Breast epithelium (tissue), 3 donors: ENCODE measurements around the gene CSMD2.

ENCODE experiments used
- POLR2A ChIP-seq: fragments of 450-650 bp; IDR thresholded peaks from one replicate; pipeline ENCODE4 v1.6.1; 2016; ENCODE audit warnings: antibody characterized with exemption, mild to moderate bottlenecking, moderate library complexity
- TF ChIP-seq, protein P1 (sequence below), 3 donors: fragments of 450-650 bp; IDR thresholded peaks; one replicate each; pipeline ENCODE4 v1.5.1; 2016 to 2017; ENCODE audit warnings: antibody characterized with exemption in 3 of 3, mild to moderate bottlenecking in 3 of 3, moderate library complexity in 3 of 3

- TF ChIP-seq, protein P1, sequence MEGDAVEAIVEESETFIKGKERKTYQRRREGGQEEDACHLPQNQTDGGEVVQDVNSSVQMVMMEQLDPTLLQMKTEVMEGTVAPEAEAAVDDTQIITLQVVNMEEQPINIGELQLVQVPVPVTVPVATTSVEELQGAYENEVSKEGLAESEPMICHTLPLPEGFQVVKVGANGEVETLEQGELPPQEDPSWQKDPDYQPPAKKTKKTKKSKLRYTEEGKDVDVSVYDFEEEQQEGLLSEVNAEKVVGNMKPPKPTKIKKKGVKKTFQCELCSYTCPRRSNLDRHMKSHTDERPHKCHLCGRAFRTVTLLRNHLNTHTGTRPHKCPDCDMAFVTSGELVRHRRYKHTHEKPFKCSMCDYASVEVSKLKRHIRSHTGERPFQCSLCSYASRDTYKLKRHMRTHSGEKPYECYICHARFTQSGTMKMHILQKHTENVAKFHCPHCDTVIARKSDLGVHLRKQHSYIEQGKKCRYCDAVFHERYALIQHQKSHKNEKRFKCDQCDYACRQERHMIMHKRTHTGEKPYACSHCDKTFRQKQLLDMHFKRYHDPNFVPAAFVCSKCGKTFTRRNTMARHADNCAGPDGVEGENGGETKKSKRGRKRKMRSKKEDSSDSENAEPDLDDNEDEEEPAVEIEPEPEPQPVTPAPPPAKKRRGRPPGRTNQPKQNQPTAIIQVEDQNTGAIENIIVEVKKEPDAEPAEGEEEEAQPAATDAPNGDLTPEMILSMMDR (IDR thresholded peaks at IDR 0.05), result no peak
- no peak for TF ChIP-seq POLR2A
These were observed 696.5 kb downstream of the CSMD2 start for GRCh38 chr1:33468531-33468930.
